Activated T-cell treated with anti-CD3 and anti-CD28 coated beads, Interleukin-2, amount 50 U/mL, for 72 hours (primary cell): ENCODE measurements around the gene LRRC7. TPM values are rescaled to one million over a fixed set of nuclear protein-coding genes. Genes with fewer than 3 reads are reported as not detected.
A peak's percentile ranks its signal among the peaks of the same experiment; 100 is the strongest.

Experiments
- ATAC-seq, 2 donors: fragments of 150-1000 bp; cut with Tn5 transposase; replicated peaks in 1 of 2; 2 replicates each; pipeline ENCODE4 v1.10.0; 2021; ENCODE audit warnings: moderate library complexity in 2 of 2, mild to moderate bottlenecking in 1 of 2
- DNase-seq, 2 donors: peaks; one replicate each; pipeline ENCODE4 v3.0.0; 2021 to 2022; ENCODE audit warnings: mixed read lengths in 1 of 2
- H3K27ac Mint-ChIP-seq: one replicate; pipeline ENCODE4 v1.8.0; 2022; ENCODE audit warnings: mild to moderate bottlenecking, moderate library complexity, mixed read lengths
- H3K27me3 Mint-ChIP-seq: one replicate; pipeline ENCODE4 v1.8.0; 2022; ENCODE audit warnings: low read depth, mixed read lengths
- H3K36me3 Mint-ChIP-seq, 2 donors: one replicate each; pipeline ENCODE4 v1.8.0; 2022; ENCODE audit warnings: mixed read lengths in 2 of 2, mild to moderate bottlenecking in 1 of 2; ENCODE audit not compliant: insufficient read depth in 2 of 2
- H3K4me1 Mint-ChIP-seq: one replicate; pipeline ENCODE4 v1.8.0; 2022; ENCODE audit warnings: low read depth, mixed read lengths
- H3K4me3 Mint-ChIP-seq, 2 donors: one replicate each; pipeline ENCODE4 v1.8.0; 2022; ENCODE audit warnings: mild to moderate bottlenecking in 2 of 2, mixed read lengths in 2 of 2, moderate library complexity in 2 of 2
- H3K9me3 Mint-ChIP-seq, 2 donors: one replicate each; pipeline ENCODE4 v1.8.0; 2022; ENCODE audit warnings: mixed read lengths in 2 of 2
- total RNA-seq, 2 donors: library from RNA; stranded (reverse); gene quantifications; one replicate each; pipeline ENCODE4 v1.2.3, GENCODE V29; 2022

LRRC7 gene
- total RNA-seq, 2 donors from 2014 or later: 0.22 TPM; not detected in 1

- ATAC-seq: peak; percentile 79 to 84
- H3K4me3 Mint-ChIP-seq: no peak overlapping the region
- H3K36me3 Mint-ChIP-seq: no peaks in the 10 kb centered on the region
Observed at GRCh38 chr1:70066711-70067110, 499.0 kb downstream of the LRRC7 start.

GRCh38 chr1:70071601-70072000, 503.9 kb downstream of the LRRC7 start:
- Mint-ChIP-seq H3K9me3 (peaks cover 3 to 4% of the 10 kb centered on the region in 2 donors), H3K4me1 (peaks cover 13% of the 10 kb centered on the region), H3K27ac (peak overlapping the region; percentile 67), H3K27me3 (peaks cover 17% of the 10 kb centered on the region), H3K36me3 (no peaks in the 10 kb centered on the region), H3K4me3 (peak overlapping the region in 1 of 2 donors; percentile 12)
- DNase-seq (no peak), ATAC-seq (no peak)

More at GRCh38 chr1:70066711-70067110, 499.0 kb downstream of the LRRC7 start:
- H3K27ac Mint-ChIP-seq: no peak overlapping the region
- H3K9me3 Mint-ChIP-seq: peaks cover 3 to 4% of the 10 kb centered on the region in 2 donors
- peaks cover 17% of the 10 kb centered on the region for H3K27me3 Mint-ChIP-seq
- H3K4me1 Mint-ChIP-seq: peaks cover 5% of the 10 kb centered on the region
- DNase-seq: no peak

GRCh38 chr1:70072231-70072751, 504.6 kb downstream of the LRRC7 start:
- Mint-ChIP-seq H3K36me3 (no peaks in the 10 kb centered on the region), H3K4me1 (peaks cover 8% of the 10 kb centered on the region), H3K27me3 (peaks cover 11% of the 10 kb centered on the region), H3K4me3 (peak overlapping the region; percentile 12 to 62), H3K27ac (peak overlapping the region; percentile 67), H3K9me3 (peaks cover 0 to 3% of the 10 kb centered on the region in 2 donors)
- DNase-seq (no peak), ATAC-seq (peak; percentile 83 to 85)

GRCh38 chr1:70075761-70076160, 508.0 kb downstream of the LRRC7 start:
- Mint-ChIP-seq H3K27me3 (no peaks in the 10 kb centered on the region), H3K4me1 (peaks cover 8% of the 10 kb centered on the region), H3K27ac (no peak overlapping the region), H3K4me3 (no peak overlapping the region), H3K36me3 (no peaks in the 10 kb centered on the region), H3K9me3 (no peaks in the 10 kb centered on the region)
- ATAC-seq (no peak), DNase-seq (no peak)

- ATAC-seq: no peak
- Mint-ChIP-seq H3K4me1 (peaks cover 4% of the 10 kb centered on the region), H3K4me3 (no peak overlapping the region), H3K9me3 (no peaks in the 10 kb centered on the region), H3K27ac (no peak overlapping the region), H3K36me3 (no peaks in the 10 kb centered on the region), H3K27me3 (no peaks in the 10 kb centered on the region)
- DNase-seq: no peak
Observed at GRCh38 chr1:70077066-70077465, 509.3 kb downstream of the LRRC7 start.

GRCh38 chr1:70079546-70079945, 511.8 kb downstream of the LRRC7 start:
- Mint-ChIP-seq H3K4me3 (no peak overlapping the region), H3K27me3 (peaks cover 7% of the 10 kb centered on the region), H3K4me1 (no peaks in the 10 kb centered on the region), H3K27ac (no peak overlapping the region), H3K36me3 (peaks cover 0 to 3% of the 10 kb centered on the region in 2 donors), H3K9me3 (peaks cover 0 to 8% of the 10 kb centered on the region in 2 donors)
- ATAC-seq (no peak), DNase-seq (no peak)

GRCh38 chr1:70083519-70083918, 515.8 kb downstream of the LRRC7 start:
- ATAC-seq: no peak
- no peak overlapping the region for H3K27ac Mint-ChIP-seq
- DNase-seq: no peak
- peaks cover 7% of the 10 kb centered on the region for H3K27me3 Mint-ChIP-seq
- H3K36me3 Mint-ChIP-seq: peaks cover 0 to 3% of the 10 kb centered on the region in 2 donors
- no peak overlapping the region for H3K4me3 Mint-ChIP-seq
- no peaks in the 10 kb centered on the region for H3K4me1 Mint-ChIP-seq
- H3K9me3 Mint-ChIP-seq: peaks cover 0 to 8% of the 10 kb centered on the region in 2 donors

- DNase-seq: no peak
- peak overlapping the region; percentile 55 for H3K27ac Mint-ChIP-seq
- H3K27me3 Mint-ChIP-seq: peaks cover 7% of the 10 kb centered on the region
- H3K36me3 Mint-ChIP-seq: peaks cover 0 to 3% of the 10 kb centered on the region in 2 donors
- H3K4me1 Mint-ChIP-seq: no peaks in the 10 kb centered on the region
- H3K4me3 Mint-ChIP-seq: no peak overlapping the region
- peaks cover 0 to 8% of the 10 kb centered on the region in 2 donors for H3K9me3 Mint-ChIP-seq
- ATAC-seq: no peak
Observed at GRCh38 chr1:70084314-70084915, 516.7 kb downstream of the LRRC7 start.

GRCh38 chr1:70085521-70085920, 517.8 kb downstream of the LRRC7 start:
- Mint-ChIP-seq H3K9me3 (peaks cover 0 to 8% of the 10 kb centered on the region in 2 donors), H3K27ac (no peak overlapping the region), H3K27me3 (peaks cover 7% of the 10 kb centered on the region), H3K4me1 (no peaks in the 10 kb centered on the region), H3K36me3 (peaks cover 0 to 3% of the 10 kb centered on the region in 2 donors), H3K4me3 (no peak overlapping the region)
- ATAC-seq (no peak), DNase-seq (no peak)

GRCh38 chr1:70086897-70087296, 519.2 kb downstream of the LRRC7 start:
- Mint-ChIP-seq H3K4me1 (no peaks in the 10 kb centered on the region), H3K36me3 (peaks cover 0 to 3% of the 10 kb centered on the region in 2 donors), H3K9me3 (peaks cover 0 to 8% of the 10 kb centered on the region in 2 donors), H3K4me3 (no peak overlapping the region), H3K27me3 (peaks cover 7% of the 10 kb centered on the region), H3K27ac (no peak overlapping the region)
- ATAC-seq: no peak
- DNase-seq: no peak

- no peaks in the 10 kb centered on the region for H3K27me3 Mint-ChIP-seq
Observed at GRCh38 chr1:70090141-70090540, 522.4 kb downstream of the LRRC7 start.

GRCh38 chr1:70090875-70091274, 523.2 kb downstream of the LRRC7 start:
- Mint-ChIP-seq H3K27ac (no peak overlapping the region), H3K36me3 (no peaks in the 10 kb centered on the region), H3K4me3 (no peak overlapping the region), H3K27me3 (no peaks in the 10 kb centered on the region), H3K4me1 (no peaks in the 10 kb centered on the region), H3K9me3 (no peaks in the 10 kb centered on the region)
- DNase-seq (no peak), ATAC-seq (no peak)

More at GRCh38 chr1:70090141-70090540, 522.4 kb downstream of the LRRC7 start:
- Mint-ChIP-seq H3K9me3 (no peaks in the 10 kb centered on the region), H3K36me3 (no peaks in the 10 kb centered on the region), H3K27ac (no peak overlapping the region), H3K4me3 (no peak overlapping the region), H3K4me1 (no peaks in the 10 kb centered on the region)
- DNase-seq (no peak), ATAC-seq (no peak)

- Mint-ChIP-seq H3K4me3 (no peak overlapping the region), H3K27me3 (no peaks in the 10 kb centered on the region), H3K36me3 (no peaks in the 10 kb centered on the region), H3K27ac (no peak overlapping the region), H3K4me1 (no peaks in the 10 kb centered on the region), H3K9me3 (no peaks in the 10 kb centered on the region)
- DNase-seq (no peak), ATAC-seq (no peak)
Observed at GRCh38 chr1:70091811-70092210, 524.1 kb downstream of the LRRC7 start.

- no peak for DNase-seq
- H3K27ac Mint-ChIP-seq: no peak overlapping the region
- H3K9me3 Mint-ChIP-seq: no peaks in the 10 kb centered on the region
- no peaks in the 10 kb centered on the region for H3K36me3 Mint-ChIP-seq
- no peaks in the 10 kb centered on the region for H3K27me3 Mint-ChIP-seq
- ATAC-seq: no peak
- no peaks in the 10 kb centered on the region for H3K4me1 Mint-ChIP-seq
- no peak overlapping the region for H3K4me3 Mint-ChIP-seq
Observed at GRCh38 chr1:70092526-70092925, 524.8 kb downstream of the LRRC7 start.
